Heart right ventricle (tissue), 16 donors: ENCODE data around the gene ALDH1L1. TPM values are rescaled to one million over a fixed set of nuclear protein-coding genes. Genes with fewer than 3 reads are reported as not detected.

Source experiments
- ATAC-seq, 8 donors: fragments of 200-7000 bp; cut with Tn5 transposase; one replicate each; pipeline ENCODE4 v1.9.1; 2020; ENCODE audit warnings: mild to moderate bottlenecking in 8 of 8, moderate library complexity in 8 of 8, moderate number of reproducible peaks in 1 of 8
- DNase-seq, 2 donors: peaks; one replicate each; pipeline ENCODE4 v3.0.0-alpha.2; 2020
- H3K27ac ChIP-seq, 10 donors: fragments of 200-600 bp; sonication (generic) in 2 of 10; one replicate each; pipeline versions ENCODE4 v1.5.0 to v1.8.0; 2020 to 2022; ENCODE audit warnings: mild to moderate bottlenecking in 3 of 10
- H3K27me3 ChIP-seq, 7 donors: fragments of 200-600 bp; one replicate each; pipeline ENCODE4 v1.8.0; 2021 to 2022; ENCODE audit warnings: mild to moderate bottlenecking in 2 of 7
- H3K36me3 ChIP-seq, 9 donors: fragments of 200-600 bp; sonication (generic) in 1 of 9; one replicate each; pipeline versions ENCODE4 v1.5.0 to v1.8.0; 2020 to 2022; ENCODE audit warnings: mild to moderate bottlenecking in 2 of 9
- H3K4me1 ChIP-seq, 9 donors: fragments of 200-600 bp; sonication (generic) in 1 of 9; one replicate each; pipeline versions ENCODE4 v1.5.0 to v1.8.0; 2020 to 2022; ENCODE audit warnings: mild to moderate bottlenecking in 4 of 9
- H3K4me3 ChIP-seq, 10 donors: fragments of 200-600 bp; sonication (generic) in 2 of 10; one replicate each; pipeline versions ENCODE4 v1.5.0 to v1.8.0; 2020 to 2022; ENCODE audit warnings: mild to moderate bottlenecking in 7 of 10, moderate library complexity in 2 of 10
- H3K9me3 ChIP-seq, 11 donors: fragments of 200-600 bp in 10 of 11; sonication (generic) in 2 of 11; one replicate each; pipeline versions ENCODE4 v1.5.0 to v1.8.0; 2013 to 2022; ENCODE audit warnings: mild to moderate bottlenecking in 2 of 11, control low read depth in 1 of 11, moderate library complexity in 1 of 11
- WGBS, 2 donors: extraction: QIAGEN DNeasy Blood & Tissue Kit; methylation state at CpG; one replicate each; pipeline ENCODE4 v1.1.7; 2013; ENCODE audit warnings: inconsistent platforms in 1 of 2; 5-methylcytosine and 5-hydroxymethylcytosine counted together
- intact Hi-C, 10 donors: fragments of 100-400 bp; cut with DNase I; formaldehyde crosslinking; loops; one replicate each; pipeline versions ENCODE4 v1.11.1 to v1.14.2; 2022
- polyA plus RNA-seq, 2 donors: library from polyadenylated mRNA; stranded (reverse); fragments of 200-250 nt; gene quantifications; one replicate each; pipeline ENCODE4 v1.2.3, GENCODE V29; 2013
- total RNA-seq, 10 donors: library from RNA; stranded (reverse); fragmentation: NEBNext Ultra II Directional in 3 of 10; extraction: Animal tissue kit (Norgen Biotek cat#: 25700) in 3 of 10; gene quantifications; one replicate each; pipeline versions ENCODE4 v1.2.1 to v1.2.4, GENCODE V29; 2021 to 2023
- TF ChIP-seq, protein P1 (sequence below), 9 donors: fragments of 200-600 bp; sonication (generic) in 2 of 9; IDR thresholded peaks; one replicate each; pipeline versions ENCODE4 v1.5.0 to v1.8.0; 2021 to 2022; ENCODE audit warnings: antibody characterized with exemption in 9 of 9, mild to moderate bottlenecking in 5 of 9, moderate library complexity in 1 of 9
- donor health status: Arrhythmogenic right ventricular cardiomyopathy.
- donor health status: ischemic (EF 13 %, LVEDD 7.1; RV severe dilation, severe dysfunction).
- donor health status: healthy with polysubstance abuse.
- donor health status: DM: no; HTN: yes; CAD: no.
- donor health status: DM: no; HTN: no; CAD: no.
- donor health status: ischemic (EF 25% LVEDD 6.9; RV normal size, moderate dysfunction).
- donor health status: ischemic (EF 25% LVEDD 5.7; RV mildly dilated, moderate dysfunction).
- donor health status: healthy.
- donor health status: DM: yes; HTN: yes; CAD: no.
- donor health status: Ischemic cardiomyopathy.
- donor health status: ischemic (EF 35%, LVEDD 5.7; RV mildly dilated, moderate dysfunction).
- donor health status: nonischemic (EF 11% LVEDD 7.7; RV severe dilation, severe dysfunction).
- donor health status: DM: yes; HTN: yes; CAD: no.
- donor health status: PGD.
- donor health status: ischemic (EF 29% LVEDD 5.4; RV normal size, mild dysfunction).
- donor health status: nonischemic (EF 23%, LVEDD 6.1; RV moderate dilation, normal function).

The ALDH1L1 gene
- total and polyA plus RNA-seq, 12 donors, result 14.9 to 45.9 (median 31.7) TPM

DNA sequence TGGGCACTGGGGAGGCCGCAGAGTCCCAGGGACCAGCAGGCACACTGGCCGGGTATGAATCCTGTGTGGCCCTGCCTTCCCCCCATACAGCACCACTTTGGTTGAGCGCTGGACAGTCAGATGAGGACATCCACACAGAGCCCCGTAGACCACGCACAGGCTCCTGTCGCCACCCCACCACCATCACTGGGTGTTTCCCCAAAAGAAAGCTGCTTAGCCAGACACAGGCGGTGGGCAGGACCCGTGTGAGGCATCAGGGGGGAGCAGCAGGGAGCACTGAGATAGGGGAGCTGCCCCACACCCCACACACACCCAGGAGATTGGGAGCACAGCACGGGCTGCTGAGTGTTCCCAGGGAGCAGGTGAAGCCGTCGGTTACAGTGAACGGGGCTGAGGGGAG lies 54.1 kb downstream of the ALDH1L1 start:
- peak; percentile 2 for DNase-seq
- H3K27me3 ChIP-seq, result no peaks in the 10 kb centered on the region
- TF ChIP-seq, protein P1, sequence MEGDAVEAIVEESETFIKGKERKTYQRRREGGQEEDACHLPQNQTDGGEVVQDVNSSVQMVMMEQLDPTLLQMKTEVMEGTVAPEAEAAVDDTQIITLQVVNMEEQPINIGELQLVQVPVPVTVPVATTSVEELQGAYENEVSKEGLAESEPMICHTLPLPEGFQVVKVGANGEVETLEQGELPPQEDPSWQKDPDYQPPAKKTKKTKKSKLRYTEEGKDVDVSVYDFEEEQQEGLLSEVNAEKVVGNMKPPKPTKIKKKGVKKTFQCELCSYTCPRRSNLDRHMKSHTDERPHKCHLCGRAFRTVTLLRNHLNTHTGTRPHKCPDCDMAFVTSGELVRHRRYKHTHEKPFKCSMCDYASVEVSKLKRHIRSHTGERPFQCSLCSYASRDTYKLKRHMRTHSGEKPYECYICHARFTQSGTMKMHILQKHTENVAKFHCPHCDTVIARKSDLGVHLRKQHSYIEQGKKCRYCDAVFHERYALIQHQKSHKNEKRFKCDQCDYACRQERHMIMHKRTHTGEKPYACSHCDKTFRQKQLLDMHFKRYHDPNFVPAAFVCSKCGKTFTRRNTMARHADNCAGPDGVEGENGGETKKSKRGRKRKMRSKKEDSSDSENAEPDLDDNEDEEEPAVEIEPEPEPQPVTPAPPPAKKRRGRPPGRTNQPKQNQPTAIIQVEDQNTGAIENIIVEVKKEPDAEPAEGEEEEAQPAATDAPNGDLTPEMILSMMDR (IDR thresholded peaks at IDR 0.05), result no peak
- ATAC-seq, result peak in 1 of 8 donors; percentile 12
- WGBS, 2 donors, result 83 to 88% methylated on average over 12 of the region's 12 CpGs
- H3K27ac ChIP-seq, result no peak overlapping the region
- H3K9me3 ChIP-seq, result no peaks in the 10 kb centered on the region
- intact Hi-C loops, result no loop called here
- peaks cover 0 to 6% (median 0%) of the 10 kb centered on the region in 9 donors for H3K36me3 ChIP-seq
- H3K4me1 ChIP-seq, result peaks cover 0 to 9% (median 0%) of the 10 kb centered on the region in 9 donors
- no peak overlapping the region for H3K4me3 ChIP-seq

DNA sequence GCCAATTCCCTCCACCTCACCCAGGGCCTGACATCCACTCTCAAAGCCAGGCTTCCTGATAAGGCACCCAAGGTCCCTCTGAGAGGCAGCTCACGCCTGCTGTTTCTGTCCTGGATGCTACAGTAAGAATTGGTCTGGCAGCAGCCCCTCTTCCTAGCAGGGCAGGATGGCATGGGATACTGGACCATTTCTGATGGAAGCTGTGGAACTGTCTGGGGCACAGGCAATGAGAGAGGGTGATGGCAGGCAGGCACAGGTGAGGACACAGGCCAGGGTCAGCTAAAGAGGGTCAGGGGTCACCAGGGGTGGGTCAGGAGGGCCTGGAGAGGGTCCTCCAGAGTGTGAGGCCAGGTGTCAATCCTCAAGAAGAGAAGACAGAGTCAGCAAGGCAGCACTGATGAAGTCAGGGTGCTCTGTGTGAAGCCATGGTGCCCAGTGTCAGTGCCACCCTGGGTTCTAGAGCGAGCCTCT lies 54.6 kb downstream of the ALDH1L1 start:
- peaks cover 0 to 6% (median 0%) of the 10 kb centered on the region in 9 donors for H3K36me3 ChIP-seq
- DNase-seq (peak in 1 of 2 donors; percentile 1), ATAC-seq (peak in 1 of 8 donors; percentile 5)
- no peak overlapping the region for H3K4me3 ChIP-seq
- peaks cover 0 to 9% (median 0%) of the 10 kb centered on the region in 9 donors for H3K4me1 ChIP-seq
- no peak overlapping the region for H3K27ac ChIP-seq
- intact Hi-C loops, result no loop called here
- 72 to 94% methylated on average over 2 of the region's 2 CpGs for WGBS, 2 donors
- no peaks in the 10 kb centered on the region for H3K27me3 ChIP-seq
- TF ChIP-seq, protein P1 (IDR thresholded peaks at IDR 0.05), result no peak
- H3K9me3 ChIP-seq, result no peaks in the 10 kb centered on the region

DNA sequence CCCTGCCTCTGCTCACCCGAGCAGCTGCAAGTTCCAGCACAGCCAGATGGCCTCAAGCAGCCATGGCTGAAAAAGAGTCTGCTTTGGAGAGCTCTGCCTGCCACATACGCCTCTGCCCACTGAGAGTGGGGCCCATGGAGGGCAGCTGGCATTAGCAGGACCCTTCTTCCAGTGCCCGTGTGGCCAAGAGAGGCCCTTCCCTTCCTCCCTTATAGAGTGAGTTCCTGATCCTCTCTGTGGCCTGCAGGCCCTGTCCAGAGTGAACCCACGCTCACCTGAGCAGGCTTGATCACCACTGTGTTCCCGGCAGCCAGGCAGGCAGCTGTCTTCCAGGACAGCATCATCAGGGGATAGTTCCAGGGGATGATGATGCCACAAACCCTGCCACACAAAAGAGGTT lies 55.0 kb downstream of the ALDH1L1 start:
- Histone ChIP-seq H3K27me3 (no peaks in the 10 kb centered on the region), H3K27ac (no peak overlapping the region), H3K4me1 (peaks cover 0 to 9% (median 0%) of the 10 kb centered on the region in 9 donors), H3K4me3 (no peak overlapping the region), H3K9me3 (no peaks in the 10 kb centered on the region), H3K36me3 (peaks cover 0 to 6% (median 0%) of the 10 kb centered on the region in 9 donors)
- DNase-seq (peak; percentile 1 to 2), ATAC-seq (no peak)
- 89 to 94% methylated on average over 5 of the region's 5 CpGs for WGBS, 2 donors
- intact Hi-C loops, result no loop called here
- TF ChIP-seq, protein P1 (IDR thresholded peaks at IDR 0.05), result no peak

DNA sequence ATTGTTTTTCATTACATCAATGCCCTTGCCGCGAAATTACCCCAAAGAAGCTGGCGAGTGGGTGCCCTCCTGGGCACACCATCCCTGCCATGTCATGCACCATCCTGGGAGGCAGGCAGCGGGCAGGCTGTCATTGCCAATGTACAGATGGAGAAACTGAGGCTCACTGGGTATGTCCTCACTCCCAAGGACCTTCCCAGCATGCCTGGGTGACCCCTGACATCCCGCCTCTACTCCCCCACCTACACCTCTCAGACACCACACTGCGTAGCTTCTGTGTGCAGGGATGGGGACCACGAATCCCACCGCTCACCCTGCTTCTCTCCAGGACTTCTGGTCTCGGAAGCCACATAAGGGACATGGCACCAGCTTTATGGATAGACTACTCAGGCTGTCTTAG lies 55.5 kb downstream of the ALDH1L1 start:
- Histone ChIP-seq H3K36me3 (peaks cover 0 to 6% (median 0%) of the 10 kb centered on the region in 9 donors), H3K4me3 (no peak overlapping the region), H3K4me1 (peaks cover 0 to 9% (median 0%) of the 10 kb centered on the region in 9 donors), H3K9me3 (no peaks in the 10 kb centered on the region), H3K27me3 (no peaks in the 10 kb centered on the region), H3K27ac (no peak overlapping the region)
- WGBS, 2 donors, result 87 to 94% methylated on average over 9 of the region's 9 CpGs
- peak in 1 of 8 donors; percentile 15 for ATAC-seq
- TF ChIP-seq, protein P1 (IDR thresholded peaks at IDR 0.05), result no peak
- intact Hi-C loops, result no loop called here
- peak; percentile 1 to 2 for DNase-seq
